A172 (cell line): Measurements from ENCODE around the gene GPR75. TPM values are rescaled to one million over a fixed set of nuclear protein-coding genes. Genes with fewer than 3 reads are reported as not detected.

Experiments
- total RNA-seq: library from RNA; depleted of rRNA; stranded (reverse); fragments of >200 nt; shearing (Covaris generic); gene quantifications from 2 replicates; pipeline ENCODE4 v1.2.3, GENCODE V29; 2014; rRNA removed

Gene GPR75
- total RNA-seq, 1 experiment from 2014 or later, result 0.81 TPM

Other genes with a start within 250 kb of the GPR75 start
- 22.5 and 30.9 TPM in 2 replicates for gene CHAC2, start 92.2 kb downstream of the GPR75 start, total RNA-seq
- 22.1 and 33.1 TPM in 2 replicates for gene ASB3, start 73.0 kb downstream of the GPR75 start, total RNA-seq
- gene ERLEC1, start 72.9 kb downstream of the GPR75 start, total RNA-seq, result 68.9 and 76.3 TPM in 2 replicates
- 36.1 and 41.1 TPM in 2 replicates for gene PSME4, start 111.0 kb upstream of the GPR75 start, total RNA-seq